ENCODE measurements around the gene VSX1. TPM values are rescaled to one million over a fixed set of nuclear protein-coding genes. Genes with fewer than 3 reads are reported as not detected.

VSX1 gene
- polyA plus RNA-seq, 1 donor (not counting 4 experiments of a cell fraction or from before 2014, with no cell fraction given), result not detected

DNA sequence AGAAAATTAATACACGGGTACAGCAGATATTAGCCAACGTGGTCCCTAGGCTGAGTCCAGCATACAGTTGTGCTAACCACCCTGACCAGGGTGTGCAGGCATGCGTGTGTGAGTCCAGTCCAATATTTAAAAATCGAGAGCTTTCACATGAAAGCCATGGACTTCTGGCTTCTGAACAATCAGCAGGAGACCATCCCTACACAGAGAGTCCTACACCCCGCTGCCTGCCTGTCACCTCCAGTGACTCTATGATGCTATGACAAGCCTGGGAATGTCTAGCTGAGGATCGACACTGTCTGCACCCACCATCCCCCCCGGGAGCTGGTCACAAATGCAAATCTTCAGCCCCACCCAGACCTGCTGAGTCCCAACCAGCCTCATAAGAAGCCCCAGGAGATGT is 31.9 kb downstream of the VSX1 start:
- peaks cover 26% of the 10 kb centered on the region for H3K27me3 ChIP-seq (ENCODE audit: control insufficient read depth, extremely low read depth, insufficient read depth, low read length)
- no peak overlapping the region for H3K4me2 ChIP-seq (ENCODE audit: control insufficient read depth, extremely low read depth, insufficient read depth, low read depth, low read length)
- no peak for FAIRE-seq
- H3K9me3 ChIP-seq (ENCODE audit: control insufficient read depth, low read depth, low read length), result no peaks in the 10 kb centered on the region
- H4K20me1 ChIP-seq (ENCODE audit: control insufficient read depth, extremely low read depth, insufficient read depth, low read length), result peaks cover 3% of the 10 kb centered on the region
- no peaks in the 10 kb centered on the region for H3K9me1 ChIP-seq (ENCODE audit: control insufficient read depth, extremely low read depth, insufficient read depth, low read length)
- H3K4me3 ChIP-seq (ENCODE audit: control insufficient read depth in 2 of 3, extremely low read depth in 1 of 3, insufficient read depth in 2 of 3, low read depth in 1 of 3, low read length in 3 of 3), result no peak overlapping the region
- no peaks in the 10 kb centered on the region for H3K79me2 ChIP-seq (ENCODE audit: control insufficient read depth, insufficient read depth, low read length)
- no peak for TF ChIP-seq EZH2 (IDR thresholded peaks at IDR 0.05; ENCODE audit: low read length)
- TF ChIP-seq, protein P1, sequence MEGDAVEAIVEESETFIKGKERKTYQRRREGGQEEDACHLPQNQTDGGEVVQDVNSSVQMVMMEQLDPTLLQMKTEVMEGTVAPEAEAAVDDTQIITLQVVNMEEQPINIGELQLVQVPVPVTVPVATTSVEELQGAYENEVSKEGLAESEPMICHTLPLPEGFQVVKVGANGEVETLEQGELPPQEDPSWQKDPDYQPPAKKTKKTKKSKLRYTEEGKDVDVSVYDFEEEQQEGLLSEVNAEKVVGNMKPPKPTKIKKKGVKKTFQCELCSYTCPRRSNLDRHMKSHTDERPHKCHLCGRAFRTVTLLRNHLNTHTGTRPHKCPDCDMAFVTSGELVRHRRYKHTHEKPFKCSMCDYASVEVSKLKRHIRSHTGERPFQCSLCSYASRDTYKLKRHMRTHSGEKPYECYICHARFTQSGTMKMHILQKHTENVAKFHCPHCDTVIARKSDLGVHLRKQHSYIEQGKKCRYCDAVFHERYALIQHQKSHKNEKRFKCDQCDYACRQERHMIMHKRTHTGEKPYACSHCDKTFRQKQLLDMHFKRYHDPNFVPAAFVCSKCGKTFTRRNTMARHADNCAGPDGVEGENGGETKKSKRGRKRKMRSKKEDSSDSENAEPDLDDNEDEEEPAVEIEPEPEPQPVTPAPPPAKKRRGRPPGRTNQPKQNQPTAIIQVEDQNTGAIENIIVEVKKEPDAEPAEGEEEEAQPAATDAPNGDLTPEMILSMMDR (optimal IDR thresholded peaks at IDR 0.05 in 1 of 3, IDR thresholded peaks at IDR 0.05 in 1 of 3, conservative IDR thresholded peaks at IDR 0.05 in 1 of 3; ENCODE audit: extremely low read depth in 1 of 3, insufficient read depth in 2 of 3, low read length in 3 of 3), result no peak
- no peak overlapping the region for H2AFZ ChIP-seq (ENCODE audit: control insufficient read depth, low read length)
- H3K27ac ChIP-seq (ENCODE audit: control insufficient read depth, insufficient read depth, low read length), result no peak overlapping the region
- dilution Hi-C loops (cut with MboI; ENCODE audit: extremely low pct_ligation_motif_present, low sequenced_read_pairs), result no loop called here
- no peak overlapping the region for H3K9ac ChIP-seq (ENCODE audit: control insufficient read depth, extremely low read depth, insufficient read depth, low read length)
- DNase-seq (ENCODE audit: low read depth, low spot score), result no peak
- H3K36me3 ChIP-seq (ENCODE audit: control insufficient read depth in 2 of 2, extremely low read depth in 1 of 2, insufficient read depth in 2 of 2, low read length in 2 of 2), result no peaks in the 10 kb centered on the region
- no peaks in the 10 kb centered on the region for H3K4me1 ChIP-seq (ENCODE audit: control insufficient read depth, extremely low read depth, insufficient read depth, low read length)

DNA sequence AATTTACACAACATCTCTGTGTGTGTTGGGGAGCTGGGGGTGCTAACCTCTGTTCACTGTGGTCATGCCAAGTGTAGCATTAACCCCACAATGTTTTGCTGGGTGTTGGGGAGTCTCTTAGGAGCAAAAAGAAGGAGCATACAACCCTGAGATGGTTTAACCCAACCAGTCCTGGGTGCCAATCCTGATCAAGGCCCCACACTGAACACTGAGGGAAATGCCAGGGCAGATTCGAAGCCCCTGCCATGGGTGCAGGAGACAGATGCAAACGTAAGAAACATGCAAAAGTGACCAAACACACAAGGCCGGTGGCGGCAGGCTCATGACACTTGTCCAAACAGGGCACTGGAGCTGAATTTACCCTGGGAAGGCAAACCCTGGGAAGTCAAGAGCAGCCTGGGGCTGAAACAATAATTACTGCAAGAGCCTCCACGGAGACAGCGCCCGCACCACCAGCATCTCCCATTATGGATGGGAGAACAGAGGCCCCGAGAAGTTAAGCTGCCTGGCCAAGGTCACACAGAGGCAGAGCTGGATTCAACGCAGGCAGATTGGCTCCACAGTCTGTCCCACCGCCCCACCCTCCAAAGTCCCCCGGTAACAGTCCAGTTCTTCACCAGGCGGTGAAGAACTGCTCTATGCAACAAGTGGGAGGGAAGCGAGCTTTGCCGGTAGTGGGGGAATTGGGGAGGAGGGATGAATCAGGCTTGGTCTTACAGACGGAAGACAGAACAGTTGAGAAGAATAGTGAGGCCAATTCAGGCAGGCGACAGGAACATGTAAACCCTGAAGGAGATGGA is 32.5 kb downstream of the VSX1 start:
- Histone ChIP-seq H3K27me3 (ENCODE audit: control insufficient read depth, extremely low read depth, insufficient read depth, low read length) (peaks cover 26% of the 10 kb centered on the region), H3K9ac (ENCODE audit: control insufficient read depth, extremely low read depth, insufficient read depth, low read length) (no peak overlapping the region), H3K9me1 (ENCODE audit: control insufficient read depth, extremely low read depth, insufficient read depth, low read length) (no peaks in the 10 kb centered on the region), H2AFZ (ENCODE audit: control insufficient read depth, low read length) (no peak overlapping the region), H3K36me3 (ENCODE audit: control insufficient read depth in 2 of 2, extremely low read depth in 1 of 2, insufficient read depth in 2 of 2, low read length in 2 of 2) (no peaks in the 10 kb centered on the region), H4K20me1 (ENCODE audit: control insufficient read depth, extremely low read depth, insufficient read depth, low read length) (peaks cover 3% of the 10 kb centered on the region), H3K27ac (ENCODE audit: control insufficient read depth, insufficient read depth, low read length) (no peak overlapping the region), H3K79me2 (ENCODE audit: control insufficient read depth, insufficient read depth, low read length) (no peaks in the 10 kb centered on the region), H3K4me1 (ENCODE audit: control insufficient read depth, extremely low read depth, insufficient read depth, low read length) (no peaks in the 10 kb centered on the region), H3K4me3 (ENCODE audit: control insufficient read depth in 2 of 3, extremely low read depth in 1 of 3, insufficient read depth in 2 of 3, low read depth in 1 of 3, low read length in 3 of 3) (no peak overlapping the region), H3K9me3 (ENCODE audit: control insufficient read depth, low read depth, low read length) (no peaks in the 10 kb centered on the region), H3K4me2 (ENCODE audit: control insufficient read depth, extremely low read depth, insufficient read depth, low read depth, low read length) (no peak overlapping the region)
- dilution Hi-C loops (cut with MboI; ENCODE audit: extremely low pct_ligation_motif_present, low sequenced_read_pairs), result no loop called here
- TF ChIP-seq EZH2 (IDR thresholded peaks at IDR 0.05; ENCODE audit: low read length), result no peak
- TF ChIP-seq, protein P1 (optimal IDR thresholded peaks at IDR 0.05 in 1 of 3, IDR thresholded peaks at IDR 0.05 in 1 of 3, conservative IDR thresholded peaks at IDR 0.05 in 1 of 3; ENCODE audit: extremely low read depth in 1 of 3, insufficient read depth in 2 of 3, low read length in 3 of 3), result no peak
- DNase-seq (ENCODE audit: low read depth, low spot score), result no peak
- no peak for FAIRE-seq
